Measurements from ENCODE around the gene DUS1L.
"Not testable (repeated sequence)": the region's sequence is repeated elsewhere in the genome, so short reads cannot be mapped to it uniquely, and the experiment has no call there.

Gene DUS1L

GRCh38 chr17:82038796-82039409 is 26.7 kb downstream of the DUS1L start:
- DNase-seq = not testable (repeated sequence)

GRCh38 chr17:82037889-82038195 is 27.8 kb downstream of the DUS1L start:
- DNase-seq = no peak

GRCh38 chr17:82037092-82037888 is 28.3 kb downstream of the DUS1L start, which contains the start of gene DCXR:
Gene DCXR, minus strand, starts transcription at chr17:82037697. Its CDS starts 15 bp downstream, at chr17:82037682.
- peak; percentile 97 for DNase-seq

GRCh38 chr17:82036634-82037091 is 28.9 kb downstream of the DUS1L start:
- DNase-seq = no peak

GRCh38 chr17:82035956-82036633 is 29.5 kb downstream of the DUS1L start:
- no peak for DNase-seq

GRCh38 chr17:82035488-82035887 is 30.1 kb downstream of the DUS1L start:
- DNase-seq = no peak

GRCh38 chr17:82034371-82035011 is 31.1 kb downstream of the DUS1L start:
- no peak for DNase-seq

- no peak for DNase-seq
Measured at GRCh38 chr17:82033359-82034085, 32.1 kb downstream of the DUS1L start.

GRCh38 chr17:82031885-82032627 is 33.5 kb downstream of the DUS1L start:
- peak; percentile 66 to 73 for DNase-seq

GRCh38 chr17:82031303-82031884 is 34.2 kb downstream of the DUS1L start, which contains the start of gene RAC3:
Gene RAC3, plus strand, starts transcription at chr17:82031678. Its CDS starts 84 bp downstream, at chr17:82031762.
- DNase-seq = peak in 1 of 2 experiments; percentile 47

- peak; percentile 91 to 92 for DNase-seq
Measured at GRCh38 chr17:82030470-82031302, 34.9 kb downstream of the DUS1L start.

- DNase-seq = no peak
Measured at GRCh38 chr17:82029990-82030469, 35.6 kb downstream of the DUS1L start.

GRCh38 chr17:82029391-82029790 is 36.2 kb downstream of the DUS1L start:
- no peak for DNase-seq

- no peak for DNase-seq
Measured at GRCh38 chr17:82028966-82029365, 36.6 kb downstream of the DUS1L start.

- no peak for DNase-seq
Measured at GRCh38 chr17:82028246-82028645, 37.4 kb downstream of the DUS1L start.

- DNase-seq = no peak
Measured at GRCh38 chr17:82025401-82026107, 40.0 kb downstream of the DUS1L start.

GRCh38 chr17:82024859-82025258 is 40.7 kb downstream of the DUS1L start:
- no peak for DNase-seq

GRCh38 chr17:82023447-82024241 is 42.0 kb downstream of the DUS1L start:
- peak; percentile 55 to 62 for DNase-seq

Measured in activated T-cell treated with anti-CD3 and anti-CD28 coated beads, Interleukin-2, amount 50 U/mL, for 48 hours (primary cell).